ENCODE results near the gene ANKRD55.

The ANKRD55 gene

GRCh38 chr5:56076486-56076885 is 156.6 kb downstream of the ANKRD55 start:
- TF ChIP-seq TARDBP (IDR thresholded peaks at IDR 0.05) (no peak), LEF1 (IDR thresholded peaks at IDR 0.05; ENCODE audit: borderline replicate concordance) (no peak), ELF4 (IDR thresholded peaks at IDR 0.05) (no peak), CTBP1 (IDR thresholded peaks at IDR 0.05; ENCODE audit: borderline replicate concordance) (no peak), HDGF (IDR thresholded peaks at IDR 0.05; ENCODE audit: borderline replicate concordance) (no peak), ZNF384 (IDR thresholded peaks at IDR 0.05) (no peak), NFRKB (IDR thresholded peaks at IDR 0.05) (no peak), BHLHE40 (IDR thresholded peaks at IDR 0.05; ENCODE audit: borderline replicate concordance) (no peak), FOXK2 (IDR thresholded peaks at IDR 0.05) (no peak), SP1 (IDR thresholded peaks at IDR 0.05) (no peak), FOXM1 (IDR thresholded peaks at IDR 0.05; ENCODE audit: borderline replicate concordance) (no peak), L3MBTL2 (conservative IDR thresholded peaks at IDR 0.05) (no peak), SUZ12 (IDR thresholded peaks at IDR 0.05) (no peak), ARNT (IDR thresholded peaks at IDR 0.05) (no peak), FOXA1 (IDR thresholded peaks at IDR 0.05) (no peak)
- TF ChIP-seq, protein P1, sequence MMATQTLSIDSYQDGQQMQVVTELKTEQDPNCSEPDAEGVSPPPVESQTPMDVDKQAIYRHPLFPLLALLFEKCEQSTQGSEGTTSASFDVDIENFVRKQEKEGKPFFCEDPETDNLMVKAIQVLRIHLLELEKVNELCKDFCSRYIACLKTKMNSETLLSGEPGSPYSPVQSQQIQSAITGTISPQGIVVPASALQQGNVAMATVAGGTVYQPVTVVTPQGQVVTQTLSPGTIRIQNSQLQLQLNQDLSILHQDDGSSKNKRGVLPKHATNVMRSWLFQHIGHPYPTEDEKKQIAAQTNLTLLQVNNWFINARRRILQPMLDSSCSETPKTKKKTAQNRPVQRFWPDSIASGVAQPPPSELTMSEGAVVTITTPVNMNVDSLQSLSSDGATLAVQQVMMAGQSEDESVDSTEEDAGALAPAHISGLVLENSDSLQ (IDR thresholded peaks at IDR 0.05), result no peak
- DNase-seq (ENCODE audit: extremely low spot score), result no peak
- CTCF ChIA-PET, result no interaction called here
- POLR2A ChIA-PET, result no interaction called here

GRCh38 chr5:56075361-56075760 is 157.8 kb downstream of the ANKRD55 start:
- CTCF ChIA-PET, result interaction anchor here (0.6 kb wide), 1 partner anchor 13 kb away, joined by 3 read pairs; no protein-coding TSS in a partner anchor
- DNase-seq (ENCODE audit: extremely low spot score), result no peak
- no peak for TF ChIP-seq CTBP1 (IDR thresholded peaks at IDR 0.05; ENCODE audit: borderline replicate concordance)
- no peak for TF ChIP-seq FOXA1 (IDR thresholded peaks at IDR 0.05)
- TF ChIP-seq NFRKB (IDR thresholded peaks at IDR 0.05), result no peak
- TF ChIP-seq, protein P1 (IDR thresholded peaks at IDR 0.05), result no peak
- TF ChIP-seq ZNF384 (IDR thresholded peaks at IDR 0.05), result no peak
- no peak for TF ChIP-seq LEF1 (IDR thresholded peaks at IDR 0.05; ENCODE audit: borderline replicate concordance)
- TF ChIP-seq BHLHE40 (IDR thresholded peaks at IDR 0.05; ENCODE audit: borderline replicate concordance), result no peak
- no peak for TF ChIP-seq SUZ12 (IDR thresholded peaks at IDR 0.05)
- TF ChIP-seq TARDBP (IDR thresholded peaks at IDR 0.05), result no peak
- TF ChIP-seq HDGF (IDR thresholded peaks at IDR 0.05; ENCODE audit: borderline replicate concordance), result no peak
- TF ChIP-seq FOXM1 (IDR thresholded peaks at IDR 0.05; ENCODE audit: borderline replicate concordance), result no peak
- no peak for TF ChIP-seq SP1 (IDR thresholded peaks at IDR 0.05)
- POLR2A ChIA-PET, result no interaction called here

DNA sequence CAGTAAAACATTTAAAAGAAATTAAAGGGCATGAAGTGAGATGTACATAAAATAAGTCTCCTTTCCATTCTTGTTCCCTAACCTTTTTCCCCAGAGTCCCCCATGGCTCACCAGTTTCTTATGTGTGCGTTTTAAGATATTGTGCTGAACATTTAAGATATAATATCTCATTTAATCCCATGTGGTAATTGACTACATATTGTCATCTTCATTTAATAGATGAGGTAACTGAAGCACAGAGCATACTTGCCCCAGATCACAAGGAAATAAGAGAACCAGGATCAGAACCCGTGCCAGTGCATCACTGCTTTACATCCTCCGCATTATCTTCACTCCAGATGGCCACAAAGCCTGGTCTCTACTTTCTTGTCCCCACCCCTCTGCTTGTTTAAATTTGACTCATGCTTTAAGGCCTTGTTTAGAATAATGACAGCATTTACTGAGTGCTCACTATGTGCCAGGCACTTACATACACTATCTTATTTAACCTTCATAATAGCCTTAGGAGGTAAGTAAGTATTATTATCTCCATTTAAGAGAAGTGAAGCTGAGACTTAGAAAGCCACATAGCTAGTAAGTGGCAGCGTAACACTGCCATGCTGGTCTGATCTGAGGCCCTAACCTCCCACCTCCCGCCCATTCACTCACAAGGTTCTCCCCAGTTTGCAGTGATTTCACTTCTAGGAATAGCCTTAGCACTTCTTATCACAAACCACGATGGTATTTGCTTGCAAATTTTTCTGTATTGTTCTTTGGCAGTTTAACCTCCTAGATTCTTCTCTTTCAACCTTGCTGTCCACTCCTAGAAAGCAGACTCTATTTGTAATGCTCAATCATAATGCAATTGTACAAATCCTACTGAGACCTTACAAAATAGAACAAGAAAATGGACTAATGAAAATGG is 160.0 kb downstream of the ANKRD55 start:
- POLR2A ChIA-PET, result no interaction called here
- DNase-seq (ENCODE audit: extremely low spot score), result no peak
- TF ChIP-seq SUZ12 (IDR thresholded peaks at IDR 0.05) (no peak), TARDBP (IDR thresholded peaks at IDR 0.05) (no peak), FOXA1 (IDR thresholded peaks at IDR 0.05) (no peak), NFRKB (IDR thresholded peaks at IDR 0.05) (no peak), SP1 (IDR thresholded peaks at IDR 0.05) (no peak), L3MBTL2 (conservative IDR thresholded peaks at IDR 0.05) (no peak), BHLHE40 (IDR thresholded peaks at IDR 0.05; ENCODE audit: borderline replicate concordance) (no peak), LEF1 (IDR thresholded peaks at IDR 0.05; ENCODE audit: borderline replicate concordance) (no peak), FOXK2 (IDR thresholded peaks at IDR 0.05) (no peak), FOXM1 (IDR thresholded peaks at IDR 0.05; ENCODE audit: borderline replicate concordance) (no peak), CTBP1 (IDR thresholded peaks at IDR 0.05; ENCODE audit: borderline replicate concordance) (no peak), ZNF384 (IDR thresholded peaks at IDR 0.05) (no peak), HDGF (IDR thresholded peaks at IDR 0.05; ENCODE audit: borderline replicate concordance) (no peak), ARNT (IDR thresholded peaks at IDR 0.05) (no peak), ELF4 (IDR thresholded peaks at IDR 0.05) (no peak)
- TF ChIP-seq, protein P1 (IDR thresholded peaks at IDR 0.05), result no peak
- CTCF ChIA-PET, result no interaction called here

GRCh38 chr5:56071470-56071869 is 161.7 kb downstream of the ANKRD55 start:
- ChIA-PET POLR2A (no interaction called here), CTCF (no interaction called here)
- DNase-seq (ENCODE audit: extremely low spot score), result no peak
- TF ChIP-seq FOXM1 (IDR thresholded peaks at IDR 0.05; ENCODE audit: borderline replicate concordance) (no peak), SUZ12 (IDR thresholded peaks at IDR 0.05) (no peak), LEF1 (IDR thresholded peaks at IDR 0.05; ENCODE audit: borderline replicate concordance) (no peak), HDGF (IDR thresholded peaks at IDR 0.05; ENCODE audit: borderline replicate concordance) (no peak), BHLHE40 (IDR thresholded peaks at IDR 0.05; ENCODE audit: borderline replicate concordance) (no peak), SP1 (IDR thresholded peaks at IDR 0.05) (no peak), L3MBTL2 (conservative IDR thresholded peaks at IDR 0.05) (no peak), ELF4 (IDR thresholded peaks at IDR 0.05) (no peak), FOXA1 (IDR thresholded peaks at IDR 0.05) (no peak)

GRCh38 chr5:56070851-56071465 is 162.2 kb downstream of the ANKRD55 start:
- DNase-seq (ENCODE audit: extremely low spot score), result no peak
- TF ChIP-seq L3MBTL2 (conservative IDR thresholded peaks at IDR 0.05) (no peak), TARDBP (IDR thresholded peaks at IDR 0.05) (no peak), FOXM1 (IDR thresholded peaks at IDR 0.05; ENCODE audit: borderline replicate concordance) (no peak), ZNF384 (IDR thresholded peaks at IDR 0.05) (no peak), FOXA1 (IDR thresholded peaks at IDR 0.05) (no peak), SP1 (IDR thresholded peaks at IDR 0.05) (no peak), HDGF (IDR thresholded peaks at IDR 0.05; ENCODE audit: borderline replicate concordance) (no peak), FOXK2 (IDR thresholded peaks at IDR 0.05) (no peak), ARNT (IDR thresholded peaks at IDR 0.05) (no peak), LEF1 (IDR thresholded peaks at IDR 0.05; ENCODE audit: borderline replicate concordance) (no peak), SUZ12 (IDR thresholded peaks at IDR 0.05) (no peak), BHLHE40 (IDR thresholded peaks at IDR 0.05; ENCODE audit: borderline replicate concordance) (no peak), ELF4 (IDR thresholded peaks at IDR 0.05) (no peak), CTBP1 (IDR thresholded peaks at IDR 0.05; ENCODE audit: borderline replicate concordance) (no peak), NFRKB (IDR thresholded peaks at IDR 0.05) (no peak)
- TF ChIP-seq, protein P1 (IDR thresholded peaks at IDR 0.05), result no peak
- ChIA-PET CTCF (no interaction called here), POLR2A (no interaction called here)

Data from HEK293T (cell line).